Bronchial epithelial cell (primary cell): Measurements from ENCODE around the gene SPIRE1. TPM values are rescaled to one million over a fixed set of nuclear protein-coding genes. Genes with fewer than 3 reads are reported as not detected.

Experiments
- DNase-seq: peaks from one replicate; pipeline ENCODE4 v3.0.0-alpha.2; 2010; ENCODE audit warnings: low read depth
- FAIRE-seq: peaks from 2 replicates; lab custom pipeline; 2011; peaks lifted over from hg19 to GRCh38; lab: Jason Lieb, UNC
- H3K27me3 ChIP-seq: 2 replicates; pipeline ENCODE4 v1.5.1; 2011; ENCODE audit warnings: low read length; ENCODE audit not compliant: control insufficient read depth, insufficient read depth
- H3K36me3 ChIP-seq: 2 replicates; pipeline ENCODE4 v1.5.1; 2011; ENCODE audit warnings: low read length; ENCODE audit not compliant: control insufficient read depth, insufficient read depth
- H3K4me3 ChIP-seq: 2 replicates; pipeline ENCODE4 v1.5.1; 2011; ENCODE audit warnings: mild to moderate bottlenecking, low read depth, low read length, control low read depth
- total RNA-seq: library from RNA; depleted of rRNA; stranded (reverse); fragments of >200 nt; gene quantifications from 2 replicates; pipeline ENCODE4 v1.2.1, GENCODE V29; 2014
- TF ChIP-seq, protein P1 (sequence below): IDR thresholded peaks from 2 replicates; pipeline ENCODE4 v1.5.1; 2011; ENCODE audit warnings: mild to moderate bottlenecking, moderate library complexity, low read length, control low read depth, inconsistent platforms; ENCODE audit not compliant: insufficient read depth, severe bottlenecking

SPIRE1 gene
- total RNA-seq, 1 donor from 2014 or later = 141 TPM

GRCh38 chr18:12679183-12679786, 21.4 kb upstream of the SPIRE1 start:
- TF ChIP-seq, protein P1, sequence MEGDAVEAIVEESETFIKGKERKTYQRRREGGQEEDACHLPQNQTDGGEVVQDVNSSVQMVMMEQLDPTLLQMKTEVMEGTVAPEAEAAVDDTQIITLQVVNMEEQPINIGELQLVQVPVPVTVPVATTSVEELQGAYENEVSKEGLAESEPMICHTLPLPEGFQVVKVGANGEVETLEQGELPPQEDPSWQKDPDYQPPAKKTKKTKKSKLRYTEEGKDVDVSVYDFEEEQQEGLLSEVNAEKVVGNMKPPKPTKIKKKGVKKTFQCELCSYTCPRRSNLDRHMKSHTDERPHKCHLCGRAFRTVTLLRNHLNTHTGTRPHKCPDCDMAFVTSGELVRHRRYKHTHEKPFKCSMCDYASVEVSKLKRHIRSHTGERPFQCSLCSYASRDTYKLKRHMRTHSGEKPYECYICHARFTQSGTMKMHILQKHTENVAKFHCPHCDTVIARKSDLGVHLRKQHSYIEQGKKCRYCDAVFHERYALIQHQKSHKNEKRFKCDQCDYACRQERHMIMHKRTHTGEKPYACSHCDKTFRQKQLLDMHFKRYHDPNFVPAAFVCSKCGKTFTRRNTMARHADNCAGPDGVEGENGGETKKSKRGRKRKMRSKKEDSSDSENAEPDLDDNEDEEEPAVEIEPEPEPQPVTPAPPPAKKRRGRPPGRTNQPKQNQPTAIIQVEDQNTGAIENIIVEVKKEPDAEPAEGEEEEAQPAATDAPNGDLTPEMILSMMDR = no peak
- Histone ChIP-seq H3K27me3 (no peaks in the 10 kb centered on the region), H3K36me3 (peaks cover 3% of the 10 kb centered on the region), H3K4me3 (no peak overlapping the region)
- DNase-seq (no peak), FAIRE-seq (no peak)

GRCh38 chr18:12668041-12668440, 10.1 kb upstream of the SPIRE1 start:
- H3K4me3 ChIP-seq = no peak overlapping the region
- no peak for DNase-seq
- H3K36me3 ChIP-seq = no peaks in the 10 kb centered on the region
- no peak for FAIRE-seq
- TF ChIP-seq, protein P1 = no peak
- no peaks in the 10 kb centered on the region for H3K27me3 ChIP-seq

- no peaks in the 10 kb centered on the region for H3K36me3 ChIP-seq
- no peak overlapping the region for H3K4me3 ChIP-seq
- DNase-seq (peak; percentile 57), FAIRE-seq (no peak)
- TF ChIP-seq, protein P1 = peak; percentile 69
- H3K27me3 ChIP-seq = no peaks in the 10 kb centered on the region
Observed at GRCh38 chr18:12659904-12660605, 2.1 kb upstream of the SPIRE1 start.

GRCh38 chr18:12658426-12659138, 675 bp upstream of the SPIRE1 start:
- peak overlapping the region; percentile 88 for H3K4me3 ChIP-seq
- H3K27me3 ChIP-seq = no peaks in the 10 kb centered on the region
- peak; percentile 31 for DNase-seq
- FAIRE-seq = no peak
- TF ChIP-seq, protein P1 = no peak
- no peaks in the 10 kb centered on the region for H3K36me3 ChIP-seq

DNA sequence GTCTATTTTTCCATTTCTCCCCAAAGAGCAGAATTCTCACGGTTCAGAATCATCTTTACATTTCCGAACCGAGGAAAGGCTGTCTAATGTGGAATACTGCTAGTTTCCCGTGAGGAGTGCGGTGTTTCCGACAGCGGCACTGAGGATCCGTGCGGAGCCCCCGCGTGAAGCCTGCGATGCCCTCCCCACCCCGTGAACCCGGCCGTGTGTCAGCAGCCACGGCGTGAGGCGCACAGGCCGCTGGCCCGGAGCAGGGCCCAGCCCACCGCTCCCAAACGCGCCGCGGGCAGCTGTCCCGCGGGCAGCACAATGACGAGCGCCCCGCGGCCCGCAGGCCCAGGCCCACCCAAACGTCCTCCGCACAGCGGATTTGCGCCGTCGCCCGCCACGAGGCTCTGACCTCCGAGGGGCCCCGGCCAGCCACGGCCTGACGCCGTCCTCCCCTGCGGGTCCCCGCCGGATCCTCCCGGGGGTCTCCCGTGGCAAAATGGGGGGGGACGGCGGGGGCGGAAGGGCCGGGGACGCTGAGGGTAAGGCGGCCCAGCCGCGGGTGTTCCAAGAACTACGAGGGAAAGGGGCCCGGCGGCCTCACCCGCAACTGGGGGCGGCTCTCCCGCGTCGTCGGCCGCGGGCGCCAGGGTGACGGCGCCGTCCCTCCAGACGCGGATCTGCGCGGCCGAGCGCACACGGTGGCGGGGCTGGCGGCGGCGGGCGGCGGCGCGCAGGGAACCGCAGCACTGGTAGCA, 796 bp downstream of the SPIRE1 start:
- TF ChIP-seq, protein P1 = no peak
- DNase-seq = no peak
- no peak for FAIRE-seq

More for the DNA sequence above, 796 bp downstream of the SPIRE1 start:
- Histone ChIP-seq H3K27me3 (no peaks in the 10 kb centered on the region), H3K36me3 (no peaks in the 10 kb centered on the region), H3K4me3 (peak overlapping the region; percentile 88)
